GM12892 (cell line): ENCODE results near the gene LSM3.

Experiments
- DNase-seq: peaks from one replicate; pipeline ENCODE4 v3.0.0; 2011; ENCODE audit not compliant: insufficient read length
- FAIRE-seq: peaks from 2 replicates; lab custom pipeline; 2011; peaks lifted over from hg19 to GRCh38; lab: Jason Lieb, UNC
- POLR2A ChIP-seq: IDR thresholded peaks from 2 replicates; pipeline ENCODE4 v1.6.1; 2011; ENCODE audit warnings: low read depth, low read length, control low read depth
- POLR2AphosphoS5 ChIP-seq: IDR thresholded peaks from 2 replicates; pipeline ENCODE4 v1.6.1; 2011; ENCODE audit warnings: low read depth, low read length, control low read depth
- TAF1 ChIP-seq: IDR thresholded peaks from 2 replicates; pipeline ENCODE4 v1.6.1; 2011; ENCODE audit warnings: low read depth, mild to moderate bottlenecking, control low read depth, low read length, borderline replicate concordance

LSM3 gene

GRCh38 chr3:14137004-14137403 lies 41.6 kb upstream of the LSM3 start:
- FAIRE-seq = no peak
- no peak for TF ChIP-seq TAF1
- TF ChIP-seq POLR2A = no peak
- no peak for TF ChIP-seq POLR2AphosphoS5
- no peak for DNase-seq

DNA sequence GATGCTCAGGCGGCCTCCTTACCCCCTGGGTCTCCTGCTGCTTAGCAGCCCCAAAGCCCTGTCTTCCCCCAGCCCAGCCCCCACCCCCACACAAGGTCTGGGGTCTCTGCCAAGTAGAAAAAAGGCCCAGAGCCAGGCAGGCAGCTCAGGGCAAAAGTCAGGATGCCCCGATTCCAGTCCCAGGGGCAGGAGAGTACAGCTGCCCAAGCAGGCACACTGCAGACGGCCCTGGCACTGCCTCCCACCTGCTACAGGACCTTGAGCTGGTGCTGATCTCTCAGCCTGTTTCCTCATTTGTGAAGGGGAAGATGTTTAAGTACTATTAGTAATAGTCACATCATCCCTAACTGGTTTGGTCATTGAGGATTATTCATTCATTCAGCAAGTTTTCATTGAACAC lies 41.2 kb upstream of the LSM3 start:
- FAIRE-seq (no peak), DNase-seq (no peak)
- TF ChIP-seq TAF1 (no peak), POLR2AphosphoS5 (no peak), POLR2A (no peak)

DNA sequence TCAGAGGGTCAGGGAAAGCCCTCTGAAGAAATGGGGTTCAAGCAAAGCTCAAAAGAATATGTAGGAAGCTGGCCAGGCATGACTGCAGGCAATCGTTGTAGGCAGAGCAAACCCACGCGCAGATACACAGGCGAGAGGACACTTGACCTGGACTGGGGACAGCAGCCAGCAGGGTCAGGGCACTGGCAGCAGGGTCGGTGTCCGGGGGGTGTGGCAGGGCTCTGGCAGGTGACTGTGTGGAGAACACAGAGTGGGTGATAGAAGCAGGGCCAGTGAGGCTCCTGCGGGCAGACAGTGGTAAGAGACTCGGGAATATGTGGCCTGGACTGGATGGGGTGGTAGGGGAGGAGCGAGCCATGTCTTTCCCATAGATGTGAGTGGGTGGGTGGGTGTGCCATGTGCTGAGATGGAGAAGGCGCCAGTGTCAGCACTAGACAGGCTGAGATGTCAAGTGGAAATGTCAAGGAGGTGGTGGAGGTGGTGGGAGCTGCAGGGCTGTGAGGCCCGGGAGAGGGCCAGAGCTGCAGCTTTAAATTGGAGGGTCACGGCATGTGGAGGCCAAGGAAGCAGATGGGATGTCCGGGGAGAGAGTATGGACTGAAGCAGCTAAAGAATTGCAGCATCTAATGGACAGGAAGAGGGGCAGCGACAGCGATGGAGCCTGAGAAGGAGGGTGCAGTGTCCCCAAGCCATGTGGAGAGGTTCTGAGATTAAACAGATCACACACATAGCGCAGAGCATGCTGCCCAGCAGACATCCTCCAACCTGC lies 40.3 kb upstream of the LSM3 start:
- FAIRE-seq (no peak), DNase-seq (no peak)
- no peak for TF ChIP-seq POLR2A
- no peak for TF ChIP-seq TAF1
- TF ChIP-seq POLR2AphosphoS5 = no peak

DNA sequence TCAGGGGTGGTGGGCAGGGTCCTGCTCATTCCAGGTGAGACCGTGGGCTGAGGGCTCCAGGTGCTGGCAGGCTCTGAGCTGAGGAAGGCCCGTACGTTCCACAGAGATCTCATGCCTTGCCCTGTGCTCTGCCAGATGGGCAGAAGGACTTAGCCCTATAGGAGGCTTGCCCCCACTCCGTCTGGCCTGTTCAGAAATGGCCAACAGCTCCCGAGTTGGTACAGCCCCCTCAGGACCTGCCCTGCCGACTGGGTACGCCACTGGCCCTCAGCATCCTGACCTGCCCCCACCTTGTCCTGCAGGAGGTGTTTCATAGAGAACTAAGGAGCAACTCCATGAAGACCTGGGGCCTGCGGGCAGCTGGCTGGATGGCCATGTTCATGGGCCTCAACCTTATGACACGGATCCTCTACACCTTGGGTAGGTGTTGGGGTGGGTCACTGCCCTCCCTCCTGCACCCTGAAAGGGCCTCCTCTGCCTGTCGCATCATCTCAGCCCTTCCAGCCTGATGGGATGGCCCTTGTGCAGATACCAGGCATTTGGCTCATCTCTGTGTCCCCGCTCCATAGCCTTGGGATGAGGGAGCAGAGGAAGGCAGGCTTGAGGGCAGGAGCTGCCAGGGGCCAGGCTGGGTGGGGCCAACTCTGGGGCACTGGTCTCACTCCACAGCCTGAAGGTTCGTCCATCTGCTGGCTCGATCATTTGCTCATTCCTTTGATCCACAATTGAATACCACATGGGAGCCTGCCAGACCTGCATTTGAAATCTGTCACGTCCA lies 39.5 kb upstream of the LSM3 start:
- no peak for TF ChIP-seq TAF1
- TF ChIP-seq POLR2AphosphoS5 = no peak
- TF ChIP-seq POLR2A = no peak
- FAIRE-seq = no peak
- no peak for DNase-seq

DNA sequence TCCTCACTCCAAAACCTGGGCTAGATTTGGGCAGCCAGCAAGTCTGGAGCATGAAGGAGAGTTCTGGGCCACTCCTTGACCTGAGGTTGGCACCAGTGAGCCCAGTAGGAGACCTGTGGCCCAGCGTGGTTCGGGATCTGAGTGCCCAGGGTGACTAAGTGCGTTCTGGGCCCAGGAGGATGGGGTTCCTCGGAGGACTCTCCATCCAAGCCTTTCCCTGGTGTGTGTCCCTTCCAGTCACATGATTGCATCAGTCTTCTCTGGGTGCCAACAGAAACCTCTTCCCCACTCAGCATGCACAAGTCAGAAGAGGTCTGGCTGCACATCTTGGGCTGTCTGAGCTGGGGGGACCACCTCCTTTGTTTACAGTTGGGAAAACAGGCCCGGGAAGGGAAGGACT lies 38.8 kb upstream of the LSM3 start:
- FAIRE-seq (no peak), DNase-seq (no peak)
- no peak for TF ChIP-seq TAF1
- no peak for TF ChIP-seq POLR2AphosphoS5
- TF ChIP-seq POLR2A = no peak

DNA sequence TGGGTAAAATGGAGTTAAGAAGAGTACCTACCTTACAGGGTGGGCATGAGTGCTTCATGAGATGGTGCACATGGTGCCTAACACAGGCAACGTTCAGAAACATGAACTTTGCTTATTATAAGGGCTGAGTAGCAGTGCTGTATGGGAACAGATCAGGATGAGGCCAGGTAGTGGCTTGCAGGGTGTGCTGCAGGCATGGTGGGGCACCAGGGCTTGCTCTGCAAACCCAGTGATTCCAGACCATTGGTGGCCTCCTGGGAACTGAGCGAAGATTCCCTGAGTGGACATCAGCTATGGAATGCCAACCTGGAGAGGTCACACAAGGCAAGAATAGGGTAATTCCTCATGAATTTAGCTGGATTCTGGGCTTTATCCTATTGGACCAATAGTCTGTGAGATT lies 37.9 kb upstream of the LSM3 start:
- TF ChIP-seq TAF1 (no peak), POLR2AphosphoS5 (no peak), POLR2A (no peak)
- DNase-seq (no peak), FAIRE-seq (no peak)

DNA sequence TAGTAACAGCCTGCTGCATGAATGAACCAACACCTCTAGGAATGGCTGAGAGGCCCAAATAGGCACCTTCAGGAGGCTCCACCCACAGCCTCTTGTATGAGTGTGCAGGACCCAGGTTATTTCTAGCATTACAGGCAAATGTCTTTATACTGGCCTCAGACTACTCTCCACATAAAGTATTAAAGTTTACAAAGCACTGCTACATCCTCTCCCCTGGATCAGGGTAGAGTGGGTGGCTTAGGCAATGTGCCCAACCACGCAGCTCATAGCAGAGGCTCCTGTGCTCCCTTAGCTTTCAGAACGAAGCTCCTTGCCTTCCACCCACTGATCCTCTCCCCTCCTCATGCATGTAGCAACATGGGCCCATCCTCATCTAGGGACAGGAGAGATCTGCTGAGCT lies 37.5 kb upstream of the LSM3 start:
- DNase-seq (no peak), FAIRE-seq (no peak)
- no peak for TF ChIP-seq POLR2AphosphoS5
- no peak for TF ChIP-seq POLR2A
- no peak for TF ChIP-seq TAF1

DNA sequence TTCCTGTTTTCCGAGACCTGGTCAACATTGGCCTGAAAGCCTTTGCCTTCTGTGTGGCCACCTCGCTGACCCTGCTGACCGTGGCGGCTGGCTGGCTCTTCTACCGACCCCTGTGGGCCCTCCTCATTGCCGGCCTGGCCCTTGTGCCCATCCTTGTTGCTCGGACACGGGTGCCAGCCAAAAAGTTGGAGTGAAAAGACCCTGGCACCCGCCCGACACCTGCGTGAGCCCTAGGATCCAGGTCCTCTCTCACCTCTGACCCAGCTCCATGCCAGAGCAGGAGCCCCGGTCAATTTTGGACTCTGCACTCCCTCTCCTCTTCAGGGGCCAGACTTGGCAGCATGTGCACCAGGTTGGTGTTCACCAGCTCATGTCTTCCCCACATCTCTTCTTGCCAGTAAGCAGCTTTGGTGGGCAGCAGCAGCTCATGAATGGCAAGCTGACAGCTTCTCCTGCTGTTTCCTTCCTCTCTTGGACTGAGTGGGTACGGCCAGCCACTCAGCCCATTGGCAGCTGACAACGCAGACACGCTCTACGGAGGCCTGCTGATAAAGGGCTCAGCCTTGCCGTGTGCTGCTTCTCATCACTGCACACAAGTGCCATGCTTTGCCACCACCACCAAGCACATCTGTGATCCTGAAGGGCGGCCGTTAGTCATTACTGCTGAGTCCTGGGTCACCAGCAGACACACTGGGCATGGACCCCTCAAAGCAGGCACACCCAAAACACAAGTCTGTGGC lies 36.8 kb upstream of the LSM3 start:
- DNase-seq = no peak
- TF ChIP-seq POLR2A (no peak), POLR2AphosphoS5 (no peak), TAF1 (no peak)
- no peak for FAIRE-seq

DNA sequence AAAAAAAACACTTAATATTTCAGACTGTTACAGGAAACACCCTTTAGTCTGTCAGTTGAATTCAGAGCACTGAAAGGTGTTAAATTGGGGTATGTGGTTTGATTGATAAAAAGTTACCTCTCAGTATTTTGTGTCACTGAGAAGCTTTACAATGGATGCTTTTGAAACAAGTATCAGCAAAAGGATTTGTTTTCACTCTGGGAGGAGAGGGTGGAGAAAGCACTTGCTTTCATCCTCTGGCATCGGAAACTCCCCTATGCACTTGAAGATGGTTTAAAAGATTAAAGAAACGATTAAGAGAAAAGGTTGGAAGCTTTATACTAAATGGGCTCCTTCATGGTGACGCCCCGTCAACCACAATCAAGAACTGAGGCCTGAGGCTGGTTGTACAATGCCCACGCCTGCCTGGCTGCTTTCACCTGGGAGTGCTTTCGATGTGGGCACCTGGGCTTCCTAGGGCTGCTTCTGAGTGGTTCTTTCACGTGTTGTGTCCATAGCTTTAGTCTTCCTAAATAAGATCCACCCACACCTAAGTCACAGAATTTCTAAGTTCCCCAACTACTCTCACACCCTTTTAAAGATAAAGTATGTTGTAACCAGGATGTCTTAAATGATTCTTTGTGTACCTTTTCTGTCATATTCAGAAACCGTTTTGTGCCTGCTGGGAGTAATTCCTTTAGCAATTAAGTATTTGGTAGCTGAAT lies 35.9 kb upstream of the LSM3 start:
- DNase-seq = no peak
- FAIRE-seq = no peak
- TF ChIP-seq POLR2AphosphoS5 (no peak), TAF1 (no peak), POLR2A (no peak)

DNA sequence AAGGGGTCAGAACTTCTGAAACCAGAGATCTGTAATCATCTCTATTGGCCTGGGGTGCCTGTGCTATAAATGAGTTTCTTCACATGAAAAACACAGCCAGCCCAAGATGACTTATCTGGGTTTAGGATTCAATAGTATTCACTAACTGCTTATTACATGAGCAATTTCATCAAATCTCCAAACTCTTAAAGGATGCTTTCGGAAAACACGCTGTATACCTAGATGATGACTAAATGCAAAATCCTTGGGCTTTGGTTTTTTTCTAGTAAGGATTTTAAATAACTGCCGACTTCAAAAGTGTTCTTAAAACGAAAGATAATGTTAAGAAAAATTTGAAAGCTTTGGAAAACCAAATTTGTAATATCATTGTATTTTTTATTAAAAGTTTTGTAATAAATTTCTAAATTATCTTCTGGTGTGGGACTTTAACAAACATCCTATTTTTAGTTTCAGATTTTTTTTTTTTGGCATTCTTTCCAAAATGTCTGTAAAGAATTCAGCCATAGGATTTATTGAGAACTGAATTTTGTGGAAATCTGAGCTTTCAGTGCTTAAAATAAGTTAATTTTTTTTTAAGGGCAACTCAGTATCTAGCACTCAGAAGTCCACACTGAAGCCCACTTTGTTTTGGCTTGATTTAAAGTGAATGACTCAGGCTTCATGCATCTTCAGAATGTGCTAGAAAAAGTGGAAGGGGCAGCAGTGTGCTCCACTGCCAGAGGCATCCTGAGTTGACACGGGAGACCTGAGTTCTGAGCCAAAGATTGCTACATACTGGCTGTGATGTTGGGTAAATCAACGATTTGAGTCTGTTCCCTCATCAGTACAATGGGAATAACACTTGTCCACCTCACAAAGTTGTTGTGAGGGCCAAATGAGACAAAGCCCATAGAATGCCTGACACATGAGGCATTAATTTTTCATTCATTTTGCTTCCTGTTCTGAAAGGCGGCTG lies 35.1 kb upstream of the LSM3 start:
- TF ChIP-seq POLR2A (no peak), POLR2AphosphoS5 (no peak), TAF1 (no peak)
- DNase-seq (no peak), FAIRE-seq (no peak)
